ENCODE data around the gene RRAGD.

Gene RRAGD, protein sequence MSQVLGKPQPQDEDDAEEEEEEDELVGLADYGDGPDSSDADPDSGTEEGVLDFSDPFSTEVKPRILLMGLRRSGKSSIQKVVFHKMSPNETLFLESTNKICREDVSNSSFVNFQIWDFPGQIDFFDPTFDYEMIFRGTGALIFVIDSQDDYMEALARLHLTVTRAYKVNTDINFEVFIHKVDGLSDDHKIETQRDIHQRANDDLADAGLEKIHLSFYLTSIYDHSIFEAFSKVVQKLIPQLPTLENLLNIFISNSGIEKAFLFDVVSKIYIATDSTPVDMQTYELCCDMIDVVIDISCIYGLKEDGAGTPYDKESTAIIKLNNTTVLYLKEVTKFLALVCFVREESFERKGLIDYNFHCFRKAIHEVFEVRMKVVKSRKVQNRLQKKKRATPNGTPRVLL

DNA sequence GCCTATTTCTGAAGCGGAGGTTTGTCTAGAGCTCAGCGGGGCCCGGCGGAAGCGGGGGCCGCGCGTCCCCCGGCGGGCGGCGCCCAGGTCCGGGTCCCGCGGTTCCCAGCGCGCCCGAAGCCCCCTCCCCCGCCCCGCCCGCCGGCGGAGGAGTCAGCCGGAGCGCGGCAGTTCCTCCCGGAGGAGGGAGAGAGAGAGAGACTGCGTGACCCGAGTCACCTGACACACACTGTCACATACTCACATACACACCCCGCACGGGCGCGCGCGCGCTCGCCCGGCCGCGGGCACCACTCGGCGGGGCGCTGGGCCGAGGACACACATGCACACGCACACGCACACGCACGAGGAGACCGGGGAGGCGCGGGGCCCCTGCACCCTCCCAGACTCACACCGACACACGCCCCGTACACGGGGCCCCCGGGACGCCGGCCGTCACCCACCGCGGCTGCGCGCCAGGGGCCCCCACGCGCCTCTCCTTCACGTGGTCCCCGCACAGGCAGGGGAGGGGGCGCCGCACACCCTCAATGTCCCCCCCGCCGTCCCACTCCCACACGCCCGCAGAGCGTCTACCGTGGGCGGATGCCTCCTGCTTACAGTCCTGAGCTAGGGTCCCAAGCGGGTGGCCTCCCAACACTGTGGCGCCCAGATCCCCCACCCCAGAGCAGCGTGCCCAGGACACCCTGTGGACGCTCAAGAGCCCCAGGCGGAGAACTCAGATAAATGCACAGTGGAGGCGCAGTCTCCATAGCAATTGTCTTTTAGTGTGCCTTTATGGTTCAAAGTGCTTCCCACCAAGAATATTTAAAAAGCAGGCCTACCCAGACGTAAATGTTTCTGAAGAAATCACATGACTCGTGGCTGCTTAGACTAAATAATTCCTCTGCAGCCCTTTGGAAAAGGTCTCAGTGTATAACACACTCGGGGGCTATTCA lies at the start of gene RRAGD:
TSS of gene RRAGD (minus strand) at position 203 of the 935 bp plus-strand sequence. CDS start 280 bp downstream, outside the sequence.
- no peak for DNase-seq

DNA sequence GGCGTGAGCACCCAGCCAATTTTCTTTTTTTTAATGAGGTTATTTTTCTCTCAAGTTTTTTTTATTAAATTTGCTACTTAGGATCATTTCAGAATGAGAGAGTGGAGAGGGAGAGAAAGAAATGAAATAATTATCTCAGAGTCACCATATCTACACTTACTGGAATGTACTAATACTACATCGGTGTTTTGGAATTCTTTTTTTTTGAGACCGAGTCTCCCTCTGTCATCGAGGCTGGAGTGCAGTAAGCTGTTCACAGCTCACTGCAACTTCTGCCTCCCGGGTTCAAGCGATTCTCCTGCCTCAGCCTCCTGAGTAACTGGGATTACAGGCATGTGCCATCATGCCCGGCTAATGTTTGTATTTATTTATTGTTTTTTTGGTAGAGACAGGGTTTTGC lies 48.6 kb upstream of the RRAGD start:
- DNase-seq, result no peak

DNA sequence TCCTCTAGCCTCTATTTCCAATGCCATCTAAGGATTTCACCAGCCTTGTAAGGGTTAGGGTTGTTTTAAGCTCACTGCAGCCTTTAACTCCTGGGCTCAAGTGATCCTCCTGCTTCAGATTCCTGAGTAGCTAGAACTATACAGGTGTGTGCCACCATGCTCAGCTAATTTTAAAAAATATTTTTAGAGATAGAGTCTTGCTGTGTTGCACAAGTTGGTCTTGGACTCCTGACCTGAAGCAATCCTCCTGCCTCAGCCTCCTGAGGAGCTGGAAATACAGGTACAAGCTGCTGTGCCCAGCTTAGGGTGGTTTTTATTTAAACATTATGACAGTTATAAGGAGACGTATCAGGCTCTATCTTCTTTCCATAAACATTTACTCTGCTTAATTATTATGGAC lies 47.4 kb upstream of the RRAGD start:
- no peak for DNase-seq

DNA sequence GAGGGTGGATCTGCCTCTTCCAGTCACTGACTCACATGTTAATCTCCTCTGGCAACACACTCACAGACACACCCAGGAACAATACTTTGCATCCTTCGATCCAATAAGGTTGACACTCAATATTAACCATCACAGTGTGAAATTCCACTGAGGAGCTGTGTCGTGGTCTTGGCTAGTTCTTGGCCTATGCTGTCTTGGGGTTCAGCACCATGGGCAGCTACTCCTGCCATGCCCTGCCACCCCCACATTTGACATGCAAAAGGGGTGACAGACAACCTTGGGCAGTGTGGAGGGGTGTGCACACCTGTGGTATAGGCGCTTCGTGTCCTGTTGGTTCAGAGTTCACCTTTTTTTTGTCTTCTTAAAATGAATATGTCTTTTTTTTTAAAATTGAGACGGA lies 46.6 kb upstream of the RRAGD start:
- DNase-seq, result no peak

DNA sequence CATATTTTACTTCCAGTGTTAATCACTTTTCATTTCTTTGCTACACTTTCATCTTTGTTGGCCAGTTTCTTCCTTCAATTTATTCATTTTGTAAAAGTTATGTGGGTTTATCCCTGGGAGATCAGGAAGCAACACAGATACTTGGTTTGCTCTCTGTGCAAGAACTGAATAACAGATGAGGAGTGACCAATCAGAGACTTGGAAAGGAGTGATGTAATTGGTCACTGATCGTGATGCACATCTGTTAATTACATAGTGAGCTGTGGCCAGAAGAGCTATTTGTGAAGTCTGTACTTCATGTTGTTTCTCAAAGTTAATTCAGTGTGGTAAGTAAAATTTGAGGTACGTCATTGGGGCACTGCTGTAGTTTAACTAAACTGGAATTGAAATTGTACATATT lies 42.2 kb upstream of the RRAGD start:
- DNase-seq, result no peak

DNA sequence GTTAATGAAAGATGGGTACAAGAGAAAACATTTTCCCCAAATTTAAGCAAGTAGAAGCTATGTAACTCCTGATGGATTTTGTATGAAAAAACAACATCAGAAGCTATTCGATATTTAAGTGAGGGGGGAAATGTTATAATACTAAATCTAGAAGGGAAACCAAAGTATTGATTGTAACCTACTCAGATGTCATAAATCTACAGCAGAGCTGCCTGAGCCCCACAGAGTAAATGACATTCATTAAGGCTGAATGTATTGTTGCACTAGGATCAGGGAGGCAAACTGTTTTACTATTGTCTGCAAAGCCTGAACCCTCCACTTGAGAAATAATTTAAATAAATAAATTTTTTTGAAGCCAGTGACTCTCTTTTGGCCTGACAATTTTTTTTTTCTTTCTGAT lies 40.2 kb upstream of the RRAGD start:
- no peak for DNase-seq

DNA sequence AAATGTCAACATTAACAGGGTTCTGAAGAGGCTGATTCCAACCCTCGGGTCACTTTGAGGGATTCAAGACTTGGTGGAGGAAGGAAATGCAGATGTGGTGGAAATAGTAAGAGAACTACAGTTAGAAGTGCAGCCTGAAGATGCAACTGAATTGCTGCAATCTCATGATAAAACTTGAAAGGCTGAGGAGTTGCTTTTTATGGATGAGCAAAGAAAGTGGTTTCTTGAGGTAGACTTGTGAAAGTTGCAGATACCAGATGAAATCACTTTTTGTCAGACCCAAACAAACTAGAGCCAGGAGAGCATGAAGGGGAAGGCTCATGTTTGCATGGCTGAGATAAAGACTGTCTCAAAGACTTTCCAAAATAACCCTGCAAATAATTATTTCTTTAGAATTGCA lies 37.1 kb upstream of the RRAGD start:
- DNase-seq, result no peak

DNA sequence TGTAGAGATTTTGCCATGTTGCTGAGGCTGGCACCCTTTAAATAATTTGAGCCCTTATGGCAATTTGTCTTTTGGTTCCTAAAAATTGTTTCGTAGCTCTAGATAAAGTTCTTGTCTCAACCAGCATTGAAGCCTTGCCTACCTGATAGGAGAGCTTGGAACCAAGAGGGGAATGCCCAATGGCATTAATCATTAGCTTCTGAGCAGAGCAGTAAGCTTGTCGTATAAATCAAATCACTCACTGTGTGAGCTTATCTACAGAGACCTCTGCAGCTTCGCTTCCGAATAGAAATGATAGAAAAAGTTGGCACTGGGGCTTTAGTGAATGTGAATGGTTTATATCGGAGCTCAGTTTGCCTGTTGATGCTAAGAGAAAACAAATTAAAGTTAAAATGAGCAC lies 31.6 kb upstream of the RRAGD start:
- no peak for DNase-seq

DNA sequence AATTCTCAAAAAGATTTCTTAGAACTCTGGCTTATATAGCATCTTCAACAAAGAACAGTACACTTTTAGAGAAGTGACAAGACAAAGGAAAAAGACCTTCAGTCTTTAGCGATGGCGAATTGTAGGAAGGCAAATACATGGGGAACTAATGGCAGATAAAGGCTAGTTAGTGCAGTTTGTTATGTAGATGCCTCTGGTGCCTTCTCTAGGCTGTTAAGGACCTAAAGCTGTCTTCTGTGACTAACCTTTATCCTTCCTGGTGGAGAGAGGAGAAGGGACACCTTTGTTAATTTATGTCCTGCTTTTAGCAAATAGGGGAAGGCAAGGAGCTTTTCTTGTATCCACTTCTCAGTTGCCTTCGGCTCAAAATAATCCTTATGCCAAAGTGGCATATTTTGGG lies 28.1 kb upstream of the RRAGD start:
- DNase-seq, result no peak

DNA sequence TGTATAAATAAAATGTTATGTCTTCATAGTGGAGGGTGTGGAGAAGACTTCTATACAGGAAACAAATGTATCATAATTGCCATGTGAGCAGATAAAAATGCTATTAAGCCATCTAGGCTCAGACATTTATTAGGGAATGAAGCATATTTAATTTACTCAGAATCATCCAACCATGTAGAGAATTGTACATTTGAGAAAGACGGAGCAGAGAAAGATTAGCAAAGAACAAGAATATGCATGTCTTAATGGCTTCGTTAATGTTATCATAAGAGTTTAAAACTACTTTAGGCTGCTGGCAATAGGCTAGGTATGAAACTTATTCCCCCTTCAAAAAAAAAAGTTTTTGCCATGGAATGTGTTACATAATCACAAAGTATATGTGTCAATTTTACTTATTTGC lies 26.9 kb upstream of the RRAGD start:
- DNase-seq, result no peak

DNA sequence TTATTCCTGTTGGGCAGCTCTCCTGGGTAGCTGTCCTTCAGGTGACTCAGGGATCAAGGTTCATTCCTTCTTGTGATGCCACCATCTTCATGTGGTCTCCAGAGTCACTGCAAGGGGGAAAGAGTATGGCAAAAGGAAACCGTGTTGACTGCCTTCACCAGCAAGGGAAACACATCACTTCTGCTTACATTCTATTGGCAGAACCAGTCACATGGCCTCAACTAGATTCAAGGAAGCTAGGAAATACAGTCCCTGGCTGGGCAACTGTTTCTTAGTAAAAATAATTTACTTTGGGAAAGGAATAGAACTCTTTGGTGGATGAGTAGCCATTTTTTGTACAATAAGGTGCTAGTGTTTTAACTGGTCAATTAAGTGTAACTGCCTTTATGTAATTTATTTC lies 26.2 kb upstream of the RRAGD start:
- no peak for DNase-seq

DNA sequence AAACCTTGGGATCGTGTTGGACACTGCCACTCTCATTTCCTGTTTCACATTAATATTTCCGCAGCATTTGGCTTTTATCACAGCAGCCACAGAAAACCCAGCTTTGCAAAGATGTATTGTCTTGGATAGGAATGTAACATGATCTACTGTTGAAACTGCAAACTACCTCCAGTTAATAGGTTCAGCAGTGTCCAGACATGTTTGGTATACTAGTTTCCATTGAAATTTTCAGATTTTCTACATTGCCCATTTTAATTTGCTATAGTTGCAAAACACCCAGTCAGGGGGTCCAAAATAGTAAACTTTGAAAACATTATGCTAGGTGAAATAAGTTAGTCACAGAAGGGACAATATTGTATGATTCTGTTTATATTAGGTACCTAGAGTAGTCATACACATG lies 24.2 kb upstream of the RRAGD start:
- DNase-seq, result no peak

DNA sequence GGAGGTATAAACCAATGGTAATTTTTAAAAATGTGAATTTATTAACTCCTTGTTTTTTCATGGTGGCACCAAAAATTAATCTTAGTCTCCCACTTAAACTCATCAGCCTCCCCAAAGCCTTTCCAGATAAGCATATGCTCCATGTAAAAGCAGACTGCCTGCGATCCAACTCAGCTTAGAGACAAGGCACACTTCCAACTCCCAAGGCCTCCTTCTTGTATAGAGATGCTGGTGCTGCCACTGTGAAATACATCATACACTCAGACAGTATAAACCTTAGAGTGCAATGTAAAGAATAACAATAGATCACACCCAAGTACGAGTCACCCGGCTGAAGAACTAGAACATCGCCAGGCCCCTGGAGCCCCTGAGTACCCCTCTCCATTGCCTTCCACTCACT lies 22.9 kb upstream of the RRAGD start:
- DNase-seq, result no peak

DNA sequence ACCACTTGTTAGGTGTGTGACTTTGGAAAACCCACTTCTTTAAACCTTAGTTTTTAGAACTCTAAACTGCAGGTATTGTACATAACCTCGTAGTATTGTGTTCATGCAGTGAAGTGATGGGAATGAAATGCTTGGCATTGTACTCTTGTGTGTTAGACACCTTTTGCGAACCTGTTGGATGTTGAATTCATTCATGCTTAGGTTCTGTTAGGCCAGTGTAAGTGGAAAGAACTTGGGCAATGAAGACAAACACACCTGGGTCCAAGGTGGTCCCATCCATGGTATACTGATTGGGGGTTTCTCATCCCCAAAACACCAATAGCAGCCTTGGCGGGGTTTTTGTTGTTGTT lies 22.1 kb upstream of the RRAGD start:
- no peak for DNase-seq

DNA sequence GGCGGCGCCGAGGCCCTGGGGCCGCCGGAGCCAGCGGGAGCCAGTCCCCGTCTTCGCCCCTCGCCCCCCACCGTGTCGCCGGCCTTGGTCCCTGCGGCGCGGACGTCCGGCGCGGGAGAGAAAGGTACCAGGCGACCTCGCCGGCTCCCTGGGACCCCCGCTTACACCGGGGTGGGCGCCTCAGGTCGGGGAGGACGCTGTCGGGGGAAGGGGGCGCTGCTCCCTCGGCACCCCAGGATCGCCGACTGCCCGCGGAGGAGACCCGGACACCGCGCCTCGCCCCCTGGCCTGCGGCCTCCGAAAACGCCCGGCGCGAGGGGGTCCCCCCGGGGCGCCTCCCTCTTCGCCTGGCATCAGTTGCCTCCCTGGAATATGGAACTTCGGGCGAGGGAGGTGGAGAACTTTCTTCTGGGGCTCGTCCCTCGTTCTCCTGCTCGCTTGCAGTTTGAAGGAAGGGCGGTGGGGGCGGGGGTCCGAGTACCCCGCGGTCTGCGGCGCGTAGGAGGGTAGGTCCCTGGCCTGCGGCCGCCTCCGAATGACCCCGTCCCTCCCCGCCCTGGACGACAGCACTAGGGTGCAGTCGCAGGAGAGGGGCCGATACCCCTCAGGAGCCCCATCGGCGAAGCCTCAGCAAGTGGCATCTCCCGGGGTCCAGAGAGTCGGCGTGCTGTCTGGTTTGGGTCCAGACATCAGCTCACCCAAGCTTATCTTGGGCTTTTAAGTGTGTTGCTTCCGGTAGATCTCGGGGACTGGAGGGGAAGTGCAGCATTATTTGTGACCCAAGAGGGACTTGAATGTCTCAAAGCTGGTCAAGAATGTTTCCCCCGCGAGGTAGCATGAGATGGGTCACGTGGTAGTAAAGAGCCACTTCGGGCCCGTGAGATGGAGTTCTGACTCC lies 21.4 kb upstream of the RRAGD start:
- DNase-seq, result no peak

DNA sequence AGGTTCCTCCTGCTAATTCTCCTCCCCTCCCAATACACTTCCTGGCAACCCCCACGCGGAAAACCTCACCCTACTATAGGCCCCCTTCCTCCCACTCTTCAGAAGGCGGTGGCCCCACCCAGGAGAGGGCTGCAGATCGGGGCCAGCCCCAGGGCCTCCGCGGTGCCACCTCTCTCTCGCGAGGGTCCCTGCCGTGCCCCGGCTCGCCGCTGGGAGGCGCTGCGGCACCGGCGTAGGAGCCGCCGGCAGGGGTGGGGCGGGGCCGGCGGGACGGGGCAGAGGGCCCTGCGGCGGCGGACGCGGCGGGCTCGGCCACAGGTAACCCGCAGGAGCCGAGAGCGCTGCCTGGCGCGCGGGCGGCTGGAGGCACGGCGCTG lies 20.8 kb upstream of the RRAGD start, which contains the start of gene ANKRD6:
TSS of gene ANKRD6 (plus strand) at position 278 of the 377 bp plus-strand sequence. CDS start 133,825 bp downstream, outside the sequence.
- DNase-seq, result peak; percentile 62

DNA sequence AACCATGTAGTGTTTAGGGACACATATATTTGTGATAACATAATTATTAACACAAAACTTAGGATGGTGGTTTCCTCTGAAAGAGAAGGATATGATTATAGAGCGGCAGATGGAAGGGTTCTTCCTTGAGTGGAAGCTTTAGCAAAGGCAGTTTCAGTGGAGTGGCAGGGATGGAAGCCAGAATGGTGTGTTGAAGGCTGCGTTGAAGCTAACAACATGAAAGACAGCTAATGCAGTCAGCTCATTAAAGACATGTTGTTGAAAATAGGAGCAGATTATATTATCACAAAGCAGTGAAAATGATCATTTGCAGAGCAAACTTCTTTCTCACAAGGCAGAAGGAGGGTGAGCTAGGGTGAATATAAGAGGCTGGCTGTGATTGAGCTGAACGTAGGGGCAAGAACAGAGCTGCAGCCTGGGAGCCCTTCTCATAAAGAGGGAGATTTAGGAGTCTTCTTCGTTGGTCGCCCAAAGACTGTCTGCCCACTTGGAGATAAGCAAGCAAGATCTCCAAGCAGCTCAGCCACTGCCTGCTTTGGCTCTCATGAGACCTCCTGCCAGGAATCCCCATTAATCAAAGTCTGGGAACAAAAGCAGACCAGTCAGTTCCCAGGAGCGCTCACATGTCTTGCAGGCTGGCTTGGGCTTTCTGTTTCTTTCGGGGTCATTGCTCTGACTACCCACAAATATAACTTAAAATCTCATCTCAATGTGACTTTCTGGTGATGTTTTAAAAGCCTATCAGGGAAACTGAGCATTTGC lies 18.3 kb upstream of the RRAGD start:
- no peak for DNase-seq

DNA sequence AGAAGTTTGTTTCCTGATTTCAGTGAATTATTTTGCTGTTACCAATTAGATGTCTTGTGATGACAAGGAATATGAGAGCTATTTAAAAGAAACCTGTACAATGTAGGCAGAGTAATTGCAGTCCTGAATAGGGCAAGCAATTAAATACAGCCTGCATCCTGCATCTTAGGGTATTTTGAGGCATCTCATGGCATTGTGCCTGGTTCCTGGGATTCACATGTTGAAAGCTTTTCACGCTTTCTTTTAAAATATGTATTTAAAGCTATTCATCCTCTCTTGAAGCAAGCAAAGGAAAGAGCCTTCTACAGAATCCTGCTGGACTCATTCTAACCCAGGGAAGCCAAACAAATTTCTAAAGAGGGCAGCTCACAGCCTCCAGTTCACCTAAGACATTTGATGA lies 4.7 kb upstream of the RRAGD start:
- DNase-seq, result no peak

DNA sequence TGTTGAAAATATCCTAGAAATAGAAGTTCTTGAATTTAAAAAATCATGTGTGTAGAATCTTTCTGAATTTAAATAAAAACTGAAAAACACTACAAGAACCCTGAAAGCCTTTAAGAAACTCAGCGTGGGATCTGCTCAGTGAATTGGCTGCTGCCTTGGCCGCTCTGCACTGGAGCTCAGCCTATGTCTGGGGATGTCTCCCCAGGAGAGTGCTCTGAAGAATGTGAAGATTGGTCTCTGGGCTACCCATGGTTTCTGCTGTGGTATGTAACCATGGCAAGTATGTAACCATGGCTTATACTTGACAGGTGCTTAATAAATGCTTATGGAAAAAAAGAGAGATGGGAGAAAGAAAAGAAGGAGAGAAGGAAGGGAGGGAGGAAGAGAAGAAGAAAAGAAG lies 3.1 kb upstream of the RRAGD start:
- no peak for DNase-seq

DNA sequence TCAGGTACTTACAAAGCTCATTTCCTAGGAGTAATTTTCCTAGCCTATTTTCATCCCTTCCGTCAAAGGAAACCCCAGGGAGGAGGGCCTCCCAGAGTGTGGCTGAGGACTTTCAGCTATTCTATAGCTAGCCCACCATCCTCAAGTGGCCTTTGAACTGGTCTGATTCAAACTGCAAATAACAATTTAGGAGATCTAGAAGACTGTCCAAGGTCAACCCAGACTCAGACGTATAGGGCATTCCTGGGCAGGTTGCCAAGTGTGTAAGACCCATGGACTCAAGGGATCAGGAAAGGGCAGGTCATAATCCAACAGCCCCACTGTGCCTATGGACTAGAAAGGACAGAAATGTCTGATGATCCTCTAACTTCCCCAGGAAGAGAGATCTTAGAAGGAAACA lies 2.1 kb upstream of the RRAGD start:
- no peak for DNase-seq

DNA sequence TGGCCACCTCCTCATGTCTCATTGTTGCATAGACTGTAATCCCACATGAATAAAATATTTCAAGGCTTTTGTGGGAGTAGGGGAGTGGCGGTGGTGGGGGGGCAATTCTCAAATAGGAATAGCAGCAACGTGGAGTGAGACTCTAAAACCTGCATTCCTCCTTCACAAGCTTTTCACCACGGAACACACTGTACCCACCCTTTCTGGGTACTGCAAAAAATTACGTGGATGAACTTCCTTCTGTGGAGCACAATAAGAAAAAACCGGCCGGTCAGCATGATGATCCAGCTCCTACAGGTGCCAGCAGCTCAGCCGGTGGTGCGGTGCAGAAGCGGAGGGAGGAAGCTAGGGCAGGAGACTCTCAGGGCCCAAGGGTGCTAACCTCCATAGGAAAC lies 930 bp upstream of the RRAGD start:
- no peak for DNase-seq
